ENCODE measurements around the gene GSG1.

DNA sequence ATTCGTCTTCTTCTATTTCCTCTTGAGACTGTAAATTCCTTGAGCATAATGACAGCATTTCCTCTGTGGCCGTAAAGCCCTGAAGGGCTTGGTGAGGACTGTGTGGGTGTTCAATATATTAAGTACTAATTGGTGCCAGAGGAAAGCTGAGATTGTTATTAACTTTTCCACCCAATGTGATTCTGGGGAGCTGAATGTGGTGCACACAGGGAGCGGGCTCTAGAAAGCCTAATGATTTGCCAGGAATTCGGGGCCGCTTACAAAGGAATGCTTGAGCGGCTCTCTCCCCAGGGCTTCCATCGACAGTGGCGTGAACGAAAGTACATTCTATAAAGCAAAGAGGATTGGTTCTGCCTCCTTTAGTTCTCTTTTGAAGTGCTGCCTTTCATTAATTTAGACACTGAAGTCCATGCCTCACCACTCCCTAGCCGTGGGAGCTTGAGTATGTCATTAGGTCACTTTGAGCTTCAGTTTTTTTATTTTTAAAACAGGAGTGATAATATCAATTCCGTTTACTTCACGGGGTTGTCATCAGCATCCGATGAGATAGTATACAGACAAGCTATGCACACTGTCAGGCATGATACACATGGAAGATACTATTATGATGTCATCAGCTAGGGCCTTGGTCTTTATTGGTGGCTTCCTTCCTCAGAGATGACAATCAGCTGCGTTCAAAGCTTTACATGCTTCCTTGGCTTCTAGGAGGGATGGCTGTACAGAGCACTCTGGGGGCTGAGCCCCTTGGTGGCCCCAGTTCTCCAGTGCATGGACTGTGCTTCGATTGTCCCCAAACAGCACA, 11.0 kb upstream of the GSG1 start:
- TF ChIP-seq, protein P1, sequence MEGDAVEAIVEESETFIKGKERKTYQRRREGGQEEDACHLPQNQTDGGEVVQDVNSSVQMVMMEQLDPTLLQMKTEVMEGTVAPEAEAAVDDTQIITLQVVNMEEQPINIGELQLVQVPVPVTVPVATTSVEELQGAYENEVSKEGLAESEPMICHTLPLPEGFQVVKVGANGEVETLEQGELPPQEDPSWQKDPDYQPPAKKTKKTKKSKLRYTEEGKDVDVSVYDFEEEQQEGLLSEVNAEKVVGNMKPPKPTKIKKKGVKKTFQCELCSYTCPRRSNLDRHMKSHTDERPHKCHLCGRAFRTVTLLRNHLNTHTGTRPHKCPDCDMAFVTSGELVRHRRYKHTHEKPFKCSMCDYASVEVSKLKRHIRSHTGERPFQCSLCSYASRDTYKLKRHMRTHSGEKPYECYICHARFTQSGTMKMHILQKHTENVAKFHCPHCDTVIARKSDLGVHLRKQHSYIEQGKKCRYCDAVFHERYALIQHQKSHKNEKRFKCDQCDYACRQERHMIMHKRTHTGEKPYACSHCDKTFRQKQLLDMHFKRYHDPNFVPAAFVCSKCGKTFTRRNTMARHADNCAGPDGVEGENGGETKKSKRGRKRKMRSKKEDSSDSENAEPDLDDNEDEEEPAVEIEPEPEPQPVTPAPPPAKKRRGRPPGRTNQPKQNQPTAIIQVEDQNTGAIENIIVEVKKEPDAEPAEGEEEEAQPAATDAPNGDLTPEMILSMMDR (IDR thresholded peaks at IDR 0.05 in 8 of 11, conservative IDR thresholded peaks at IDR 0.05 in 3 of 11) = no peak
- TF ChIP-seq POLR2A (IDR thresholded peaks at IDR 0.05) (no peak), POLR2AphosphoS5 (IDR thresholded peaks at IDR 0.05) (no peak)

All from spleen (tissue), 7 donors.